H1 (cell line): Measurements from ENCODE around the gene RBBP9. TPM values are rescaled to one million over a fixed set of nuclear protein-coding genes. Genes with fewer than 3 reads are reported as not detected.

Source experiments
- CTCF ChIA-PET: fragments of 300-600 bp; sonication (Branson Sonifier 250); formaldehyde crosslinking; loops from one replicate; lab custom pipeline; 2021; ENCODE audit not compliant: partially characterized antibody; lab: Charles Lee
- POLR2A ChIA-PET: fragments of 300-600 bp; sonication (Branson Sonifier 250); formaldehyde crosslinking; loops from one replicate; lab custom pipeline; 2021; ENCODE audit warnings: inconsistent platforms; ENCODE audit not compliant: partially characterized antibody; lab: Charles Lee
- DNase-seq, 2 experiments: peaks; one replicate each; pipeline versions ENCODE4 v3.0.0 to v3.0.0-alpha.2; 2010 to 2022; ENCODE audit warnings: low spot score in 2 of 2, low read depth in 1 of 2, mixed read lengths in 1 of 2
- FAIRE-seq: peaks from 2 replicates; lab custom pipeline; 2011; peaks lifted over from hg19 to GRCh38; lab: Jason Lieb, UNC
- H2AFZ ChIP-seq: 2 replicates; pipeline ENCODE4 v1.8.1; 2012; ENCODE audit warnings: low read length, inconsistent platforms
- H2AK5ac ChIP-seq: 2 replicates; pipeline ENCODE4 v1.6.1; 2013; ENCODE audit warnings: low read depth, low read length
- H2BK120ac ChIP-seq: replicated peaks from 2 replicates; pipeline ENCODE3; 2013; ENCODE audit warnings: low read depth, low read length, inconsistent platforms
- H2BK12ac ChIP-seq: 2 replicates; pipeline ENCODE4 v1.6.1; 2013; ENCODE audit warnings: low read depth, low read length
- H2BK15ac ChIP-seq: 2 replicates; pipeline ENCODE4 v1.6.1; 2013; ENCODE audit warnings: low read length
- H2BK20ac ChIP-seq: 2 replicates; pipeline ENCODE4 v1.6.1; 2013; ENCODE audit warnings: low read length
- H2BK5ac ChIP-seq: 2 replicates; pipeline ENCODE4 v1.6.1; 2013; ENCODE audit warnings: low read depth, low read length
- H3K14ac ChIP-seq: 2 replicates; pipeline ENCODE4 v1.6.1; 2013; ENCODE audit warnings: inconsistent platforms; ENCODE audit not compliant: insufficient read length
- H3K18ac ChIP-seq: 2 replicates; pipeline ENCODE4 v1.6.1; 2013; ENCODE audit warnings: low read length; ENCODE audit errors: extremely low read depth
- H3K23ac ChIP-seq: 2 replicates; pipeline ENCODE4 v1.6.1; 2013; ENCODE audit warnings: inconsistent platforms; ENCODE audit not compliant: insufficient read length
- H3K23me2 ChIP-seq: 2 replicates; pipeline ENCODE4 v1.6.1; 2013; ENCODE audit warnings: low read depth, low read length
- H3K27ac ChIP-seq: 2 replicates; pipeline ENCODE4 v1.6.1; 2011; ENCODE audit warnings: low read depth, low read length, inconsistent platforms
- H3K27me3 ChIP-seq, 4 experiments: replicated peaks in 1 of 4; 1 replicate in 1 of 4; 2 replicates in 3 of 4; pipeline versions ENCODE4 v1.6.1 to v1.8.1; 2011 to 2013; ENCODE audit warnings: low read length in 3 of 4, mild to moderate bottlenecking in 3 of 4, inconsistent platforms in 2 of 4, mixed read lengths in 2 of 4, moderate library complexity in 1 of 4; ENCODE audit not compliant: control insufficient read depth in 3 of 4, insufficient read depth in 3 of 4; ENCODE audit errors: extremely low read depth in 1 of 4
- H3K36me3 ChIP-seq, 4 experiments: 2 replicates each; pipeline versions ENCODE4 v1.6.1 to v1.8.1; 2011 to 2013; ENCODE audit warnings: mild to moderate bottlenecking in 4 of 4, low read length in 3 of 4, moderate library complexity in 2 of 4, control low read depth in 1 of 4, inconsistent platforms in 1 of 4; ENCODE audit not compliant: insufficient read depth in 4 of 4, control insufficient read depth in 2 of 4
- H3K4ac ChIP-seq: replicated peaks from 2 replicates; pipeline ENCODE3; 2013; ENCODE audit warnings: low read length, low read depth, mixed read lengths, inconsistent platforms; ENCODE audit not compliant: insufficient read length
- H3K4me1 ChIP-seq, 4 experiments: replicated peaks in 1 of 4; 1 replicate in 1 of 4; 2 replicates in 3 of 4; pipeline versions ENCODE4 v1.6.1 to v1.8.1; 2011 to 2013; ENCODE audit warnings: low read length in 3 of 4, inconsistent platforms in 2 of 4, mixed read lengths in 1 of 4; ENCODE audit not compliant: insufficient read depth in 4 of 4, control insufficient read depth in 3 of 4
- H3K4me2 ChIP-seq, 2 experiments: 2 replicates each; pipeline versions ENCODE4 v1.6.1 to v1.8.1; 2011 to 2013; ENCODE audit warnings: low read depth in 2 of 2, low read length in 2 of 2, control low read depth in 1 of 2, inconsistent platforms in 1 of 2, mild to moderate bottlenecking in 1 of 2; ENCODE audit not compliant: insufficient read depth in 1 of 2
- H3K4me3 ChIP-seq, 4 experiments: fragments of 200-600, 300-600 bp in 1 of 4; sonication (generic), shearing (Covaris generic), sonication (Bioruptor Twin) in 1 of 4; 2 replicates each; pipeline versions ENCODE4 v1.5.1 to v1.8.1; 2011 to 2016; ENCODE audit warnings: low read length in 4 of 4, low read depth in 3 of 4, control low read depth in 2 of 4, inconsistent platforms in 2 of 4, mild to moderate bottlenecking in 2 of 4, mixed read lengths in 1 of 4, moderate library complexity in 1 of 4; ENCODE audit not compliant: insufficient read depth in 2 of 4; ENCODE audit errors: extremely low read depth in 1 of 4
- H3K56ac ChIP-seq: replicated peaks from 2 replicates; pipeline ENCODE3; 2013; ENCODE audit warnings: low read depth, mild to moderate bottlenecking, mixed read lengths, low read length, inconsistent platforms; ENCODE audit not compliant: insufficient read length
- H3K79me1 ChIP-seq: 2 replicates; pipeline ENCODE4 v1.6.1; 2013; ENCODE audit warnings: low read depth, low read length, control low read depth
- H3K79me2 ChIP-seq, 2 experiments: 2 replicates each; pipeline versions ENCODE4 v1.6.1 to v1.8.1; 2012 to 2013; ENCODE audit warnings: low read length in 2 of 2, mild to moderate bottlenecking in 2 of 2, inconsistent platforms in 1 of 2; ENCODE audit not compliant: insufficient read depth in 2 of 2, control insufficient read depth in 1 of 2
- H3K9ac ChIP-seq, 4 experiments: replicated peaks in 1 of 4; 1 replicate in 1 of 4; 2 replicates in 3 of 4; pipeline versions ENCODE4 v1.6.1 to v1.8.1; 2011 to 2013; ENCODE audit warnings: low read depth in 3 of 4, low read length in 3 of 4, control low read depth in 2 of 4, mild to moderate bottlenecking in 2 of 4, moderate library complexity in 2 of 4, inconsistent platforms in 1 of 4; ENCODE audit errors: extremely low read depth in 1 of 4
- H3K9me3 ChIP-seq, 2 experiments: 2 replicates each; pipeline versions ENCODE4 v1.6.1 to v1.8.1; 2012 to 2013; ENCODE audit warnings: mild to moderate bottlenecking in 2 of 2, moderate library complexity in 2 of 2, control low read depth in 1 of 2, inconsistent platforms in 1 of 2, low read depth in 1 of 2, low read length in 1 of 2, mixed read lengths in 1 of 2; ENCODE audit not compliant: insufficient read depth in 2 of 2
- H4K20me1 ChIP-seq, 2 experiments: replicated peaks in 1 of 2; 2 replicates each; pipeline versions ENCODE3 to v1.8.1; 2011 to 2013; ENCODE audit warnings: inconsistent platforms in 2 of 2, low read length in 2 of 2, mild to moderate bottlenecking in 1 of 2; ENCODE audit not compliant: insufficient read depth in 2 of 2, control insufficient read depth in 1 of 2
- H4K5ac ChIP-seq: 2 replicates; pipeline ENCODE4 v1.6.1; 2013; ENCODE audit warnings: low read length, low read depth, mixed read lengths, inconsistent platforms; ENCODE audit not compliant: insufficient read length
- H4K8ac ChIP-seq: 2 replicates; pipeline ENCODE4 v1.8.0; 2013; ENCODE audit warnings: mild to moderate bottlenecking, moderate library complexity, low read length, inconsistent platforms; ENCODE audit not compliant: insufficient read depth; ENCODE audit errors: extremely low read depth
- H4K91ac ChIP-seq: replicated peaks from 2 replicates; pipeline ENCODE3; 2013; ENCODE audit warnings: low read length, mixed read lengths, inconsistent platforms; ENCODE audit not compliant: insufficient read length
- KDM1A ChIP-seq: fragments of 200-600, 300-600 bp; sonication (generic); IDR thresholded peaks from 2 replicates; pipeline ENCODE4 v1.7.1; 2016; ENCODE audit warnings: mild to moderate bottlenecking, low read length, borderline replicate concordance
- PHF8 ChIP-seq: fragments of 200-600 bp; sonication (generic); conservative IDR thresholded peaks from 2 replicates; pipeline ENCODE4 v1.7.1; 2012; ENCODE audit warnings: low read depth, mild to moderate bottlenecking, inconsistent platforms, low read length, moderate library complexity
- TEAD4 ChIP-seq: IDR thresholded peaks from 2 replicates; pipeline ENCODE4 v1.6.1; 2012; ENCODE audit warnings: low read depth, low read length, inconsistent platforms, mixed read lengths
- WGBS, 2 experiments: shearing (Covaris generic) in 1 of 2; methylation state at CpG; one replicate each; pipeline versions ENCODE4 v1.1.6 to v1.1.7; 2013 to 2015; ENCODE audit warnings: low lambda C conversion rate in 2 of 2, mixed read lengths in 2 of 2, inconsistent platforms in 1 of 2, low coverage in 1 of 2, missing lambda C conversion rate in 1 of 2; ENCODE audit not compliant: insufficient replicate concordance in 2 of 2, insufficient coverage in 1 of 2, insufficient read length in 1 of 2; ENCODE audit errors: extremely low coverage in 1 of 2, missing lambda C conversion rate in 1 of 2; 5-methylcytosine and 5-hydroxymethylcytosine counted together
- polyA plus RNA-seq, 7 experiments: library from polyadenylated mRNA; depleted of rRNA in 3 of 7; stranded (reverse) in 5 of 7; unstranded in 2 of 7; fragments of >200 nt in 5 of 7; fragments of 200-250 nt in 2 of 7; gene quantifications; 1 replicate in 5 of 7; 2 replicates in 1 of 7; 4 replicates in 1 of 7; pipeline versions ENCODE4 v1.2.1 to v1.2.3, GENCODE V29; 2011 to 2013; ENCODE audit warnings: missing spikeins in 2 of 7, mixed read lengths in 2 of 7
- total RNA-seq: library from RNA; stranded (reverse); fragmentation: NEBNext Ultra II Directional; extraction: Animal tissue kit (Norgen Biotek cat#: 25700); gene quantifications from 2 replicates; pipeline ENCODE4 v1.2.1, GENCODE V29; 2021

The RBBP9 gene
- total and polyA plus RNA-seq, 2 of the 8 experiments (the other 6 are each of a cell fraction or from before 2014, with no cell fraction given): 9.5 to 13.5 TPM

DNA sequence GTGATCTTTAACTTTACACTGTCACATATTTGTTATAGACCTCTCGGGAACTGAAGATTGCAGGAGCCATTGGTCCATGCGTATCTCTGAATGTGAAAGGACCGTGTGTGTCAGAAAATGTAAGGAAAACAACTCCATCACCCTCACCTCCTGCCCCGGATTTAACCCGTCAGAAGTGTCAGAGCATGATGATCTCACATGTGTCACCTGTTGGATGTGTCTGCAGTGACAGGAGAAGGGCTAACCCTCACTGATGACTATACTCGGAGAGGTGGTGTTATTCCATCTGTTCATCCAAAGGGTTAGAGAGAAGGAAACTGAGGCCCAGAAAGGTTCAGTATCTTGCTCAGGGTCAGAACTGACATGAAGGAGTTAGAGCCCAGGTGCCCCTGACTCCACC is 35.6 kb upstream of the RBBP9 start:
- no peaks in the 10 kb centered on the region for H3K27me3 ChIP-seq
- no peak overlapping the region for H2BK12ac ChIP-seq
- H3K9ac ChIP-seq: no peak overlapping the region
- H2BK120ac ChIP-seq: no peak overlapping the region
- no peak overlapping the region for H4K8ac ChIP-seq
- ChIA-PET POLR2A (no interaction called here), CTCF (no interaction called here)
- no peak overlapping the region for H3K14ac ChIP-seq
- no peak overlapping the region for H3K4ac ChIP-seq
- no peak overlapping the region for H2AFZ ChIP-seq
- WGBS, 2 experiments: 89% methylated on average over 6 of the region's 6 CpGs; no CpG with 5 or more reads in 1 of the 2 experiments
- no peaks in the 10 kb centered on the region for H3K9me3 ChIP-seq
- no peak overlapping the region for H2BK20ac ChIP-seq
- no peak overlapping the region for H2BK5ac ChIP-seq
- no peak overlapping the region for H3K56ac ChIP-seq
- no peak overlapping the region for H4K5ac ChIP-seq
- peaks cover 2% of the 10 kb centered on the region in 2 experiments for H4K20me1 ChIP-seq
- no peaks in the 10 kb centered on the region for H3K79me2 ChIP-seq
- no peak for FAIRE-seq
- H3K4me3 ChIP-seq: no peak overlapping the region
- no peaks in the 10 kb centered on the region; the same call in none of the 2 replicates for H3K79me1 ChIP-seq
- no peak overlapping the region for H4K91ac ChIP-seq
- H2AK5ac ChIP-seq: no peak overlapping the region
- no peak overlapping the region for H2BK15ac ChIP-seq
- H3K4me1 ChIP-seq: no peaks in the 10 kb centered on the region
- no peaks in the 10 kb centered on the region for H3K23me2 ChIP-seq
- peaks cover 16 to 67% (median 60%) of the 10 kb centered on the region in 4 experiments for H3K36me3 ChIP-seq
- no peak overlapping the region for H3K18ac ChIP-seq
- H3K27ac ChIP-seq: no peak overlapping the region
- TF ChIP-seq PHF8 (no peak), KDM1A (no peak), TEAD4 (no peak)
- no peak for DNase-seq
- H3K4me2 ChIP-seq: no peak overlapping the region
- no peak overlapping the region for H3K23ac ChIP-seq
